ENCODE data around the gene ACSM2B.
"Not testable (repeated sequence)": the region's sequence is repeated elsewhere in the genome, so short reads cannot be mapped to it uniquely, and the experiment has no call there.

DNA sequence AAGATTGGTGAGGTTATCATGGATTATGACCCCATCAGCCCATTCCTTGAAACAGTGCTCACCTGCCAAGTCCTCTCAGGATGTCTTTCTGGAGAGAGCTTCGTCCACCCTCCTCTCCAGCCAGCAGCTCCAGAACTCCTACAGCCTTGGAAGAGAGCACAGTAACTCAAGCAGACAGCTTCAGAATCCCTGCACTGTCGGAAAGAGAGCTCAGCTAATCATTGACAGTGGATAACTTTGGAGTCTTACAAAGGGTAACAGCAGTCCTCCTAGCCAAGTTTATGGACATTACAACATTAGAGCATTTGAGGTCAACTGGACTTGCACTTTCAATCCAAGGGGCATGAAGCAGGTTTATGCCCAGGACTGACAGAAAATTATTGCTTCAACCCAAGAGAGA lies at the start of gene ACSM2B:
- TF ChIP-seq, protein P1, sequence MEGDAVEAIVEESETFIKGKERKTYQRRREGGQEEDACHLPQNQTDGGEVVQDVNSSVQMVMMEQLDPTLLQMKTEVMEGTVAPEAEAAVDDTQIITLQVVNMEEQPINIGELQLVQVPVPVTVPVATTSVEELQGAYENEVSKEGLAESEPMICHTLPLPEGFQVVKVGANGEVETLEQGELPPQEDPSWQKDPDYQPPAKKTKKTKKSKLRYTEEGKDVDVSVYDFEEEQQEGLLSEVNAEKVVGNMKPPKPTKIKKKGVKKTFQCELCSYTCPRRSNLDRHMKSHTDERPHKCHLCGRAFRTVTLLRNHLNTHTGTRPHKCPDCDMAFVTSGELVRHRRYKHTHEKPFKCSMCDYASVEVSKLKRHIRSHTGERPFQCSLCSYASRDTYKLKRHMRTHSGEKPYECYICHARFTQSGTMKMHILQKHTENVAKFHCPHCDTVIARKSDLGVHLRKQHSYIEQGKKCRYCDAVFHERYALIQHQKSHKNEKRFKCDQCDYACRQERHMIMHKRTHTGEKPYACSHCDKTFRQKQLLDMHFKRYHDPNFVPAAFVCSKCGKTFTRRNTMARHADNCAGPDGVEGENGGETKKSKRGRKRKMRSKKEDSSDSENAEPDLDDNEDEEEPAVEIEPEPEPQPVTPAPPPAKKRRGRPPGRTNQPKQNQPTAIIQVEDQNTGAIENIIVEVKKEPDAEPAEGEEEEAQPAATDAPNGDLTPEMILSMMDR (IDR thresholded peaks at IDR 0.05): not testable (repeated sequence)
- TF ChIP-seq POLR2A (IDR thresholded peaks at IDR 0.05): not testable (repeated sequence)

Data from right lobe of liver (tissue), 4 donors.